ENCODE measurements around the gene TNNT1. TPM values are rescaled to one million over a fixed set of nuclear protein-coding genes. Genes with fewer than 3 reads are reported as not detected.

The TNNT1 gene
- total RNA-seq, 2 donors from 2014 or later: 0.69 to 2.1 TPM

GRCh38 chr19:55141696-55142095, 7.3 kb downstream of the TNNT1 start:
- Histone ChIP-seq H3K27ac (no peak overlapping the region), H3K4me3 (no peak overlapping the region), H3K9ac (ENCODE audit: low read depth in 2 of 2, low read length in 2 of 2) (no peak overlapping the region), H3K27me3 (peaks cover 20% of the 10 kb centered on the region), H3K4me1 (no peaks in the 10 kb centered on the region), H3K9me3 (no peaks in the 10 kb centered on the region), H3K36me3 (no peaks in the 10 kb centered on the region)
- intact Hi-C loops (cut with DNase I): loop anchor here (2.0 to 5.0 kb wide), 2 partner anchors 276 to 363 kb away; no protein-coding TSS in a partner anchor
- no peak for DNase-seq
- no peak for TF ChIP-seq CTCF (IDR thresholded peaks at IDR 0.05)

DNA sequence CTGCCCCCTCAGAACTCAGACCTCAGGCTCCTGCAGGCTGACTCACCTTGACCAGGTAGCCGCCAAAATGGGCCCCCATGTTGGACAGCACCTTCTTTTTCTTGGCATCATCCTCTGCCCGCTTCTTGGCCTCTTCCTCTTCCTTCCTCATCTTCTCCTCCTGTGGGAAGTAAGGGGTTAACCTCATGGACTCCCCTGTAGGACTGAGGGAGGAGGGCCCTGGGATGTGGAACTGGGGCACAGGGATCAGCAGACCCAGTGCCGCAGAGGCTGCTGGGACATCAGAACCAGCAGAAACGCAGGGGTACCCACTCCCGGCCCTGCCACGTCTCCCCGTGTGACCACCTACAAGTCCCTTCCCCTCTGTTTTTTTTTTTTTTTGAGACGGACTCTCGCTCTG, 11.1 kb downstream of the TNNT1 start:
- no peak overlapping the region for H3K27ac ChIP-seq
- H3K4me1 ChIP-seq: no peaks in the 10 kb centered on the region
- no peak for TF ChIP-seq CTCF (IDR thresholded peaks at IDR 0.05)
- no peak for DNase-seq
- no peaks in the 10 kb centered on the region for H3K36me3 ChIP-seq
- H3K27me3 ChIP-seq: peaks cover 5% of the 10 kb centered on the region
- no peaks in the 10 kb centered on the region for H3K9me3 ChIP-seq
- H3K9ac ChIP-seq (ENCODE audit: low read depth in 2 of 2, low read length in 2 of 2): no peak overlapping the region
- H3K4me3 ChIP-seq: no peak overlapping the region
- intact Hi-C loops (cut with DNase I): no loop called here

GRCh38 chr19:55136399-55137102, 12.5 kb downstream of the TNNT1 start:
- peaks cover 5% of the 10 kb centered on the region for H3K27me3 ChIP-seq
- no peak overlapping the region for H3K27ac ChIP-seq
- no peak for DNase-seq
- H3K36me3 ChIP-seq: no peaks in the 10 kb centered on the region
- no peak overlapping the region for H3K9ac ChIP-seq (ENCODE audit: low read depth in 2 of 2, low read length in 2 of 2)
- no peak overlapping the region for H3K4me3 ChIP-seq
- no peaks in the 10 kb centered on the region for H3K9me3 ChIP-seq
- TF ChIP-seq CTCF (IDR thresholded peaks at IDR 0.05): no peak
- no peaks in the 10 kb centered on the region for H3K4me1 ChIP-seq
- intact Hi-C loops (cut with DNase I): no loop called here

DNA sequence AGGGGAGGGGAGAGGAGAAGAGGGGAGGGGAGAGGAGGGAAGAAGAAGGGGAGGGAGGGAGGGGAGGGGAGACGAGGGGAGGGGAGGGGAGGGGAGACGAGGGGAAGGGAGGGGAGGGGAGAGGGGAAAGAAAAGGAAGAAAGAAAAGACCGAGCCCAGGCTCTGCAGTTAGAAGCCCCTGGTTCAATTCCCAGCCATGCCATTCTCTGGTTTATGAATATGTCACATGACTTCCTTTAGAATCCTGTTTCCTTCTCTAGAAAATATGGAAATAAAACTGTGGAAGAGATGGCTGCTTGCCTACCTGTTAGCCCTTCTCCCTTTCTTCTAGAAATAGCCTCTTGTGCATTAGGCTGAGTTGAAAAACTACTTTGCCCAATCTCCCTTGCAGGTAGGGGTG, 14.3 kb downstream of the TNNT1 start:
- H3K4me3 ChIP-seq: no peak overlapping the region
- H3K4me1 ChIP-seq: no peaks in the 10 kb centered on the region
- intact Hi-C loops (cut with DNase I): no loop called here
- no peaks in the 10 kb centered on the region for H3K36me3 ChIP-seq
- no peak for DNase-seq
- H3K27me3 ChIP-seq: peaks cover 5% of the 10 kb centered on the region
- H3K27ac ChIP-seq: no peak overlapping the region
- TF ChIP-seq CTCF (IDR thresholded peaks at IDR 0.05): no peak
- H3K9ac ChIP-seq (ENCODE audit: low read depth in 2 of 2, low read length in 2 of 2): no peak overlapping the region
- H3K9me3 ChIP-seq: no peaks in the 10 kb centered on the region

DNA sequence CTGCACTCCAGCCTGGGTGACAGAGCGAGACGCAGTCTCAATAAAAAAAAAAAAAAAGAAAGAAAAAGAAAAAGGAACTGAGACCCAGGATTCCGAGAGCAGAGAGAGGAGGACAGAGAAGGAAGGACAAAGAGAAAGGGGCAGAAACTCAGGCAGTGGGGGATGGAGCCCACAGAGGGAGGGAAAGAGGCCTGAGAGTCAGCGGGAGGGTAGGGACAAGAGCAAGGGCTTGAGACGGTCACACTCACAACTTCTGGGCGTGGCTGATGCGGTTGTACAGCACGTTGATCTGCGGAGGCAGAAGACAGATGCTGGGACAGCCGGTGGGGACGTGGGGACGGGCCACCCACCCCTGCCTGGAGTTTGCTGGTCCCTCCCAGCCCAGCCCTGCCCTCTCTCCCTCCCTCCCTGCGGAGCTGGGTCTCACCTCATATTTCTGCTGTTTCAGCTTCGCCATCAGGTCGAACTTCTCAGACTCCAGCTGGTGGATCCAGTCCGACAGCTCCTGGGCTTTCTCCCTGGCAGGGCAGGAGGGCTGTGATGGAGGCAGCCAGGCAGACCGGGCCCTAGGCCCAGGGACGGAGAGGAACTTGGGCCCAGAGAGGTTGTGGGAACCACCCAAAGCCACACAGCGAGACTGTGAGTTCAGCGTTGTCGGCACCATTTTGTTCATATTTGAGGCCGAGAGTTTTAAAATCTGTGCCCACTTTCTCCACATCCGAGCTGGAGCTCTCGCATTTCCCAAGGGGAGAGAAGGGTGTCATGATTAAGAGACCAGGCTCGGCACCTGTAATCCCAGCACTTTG, 15.2 kb downstream of the TNNT1 start:
- Histone ChIP-seq H3K36me3 (no peaks in the 10 kb centered on the region), H3K9me3 (no peaks in the 10 kb centered on the region), H3K9ac (ENCODE audit: low read depth in 2 of 2, low read length in 2 of 2) (no peak overlapping the region), H3K27ac (no peak overlapping the region), H3K4me1 (no peaks in the 10 kb centered on the region), H3K4me3 (no peak overlapping the region), H3K27me3 (no peaks in the 10 kb centered on the region)
- TF ChIP-seq CTCF (IDR thresholded peaks at IDR 0.05): no peak
- DNase-seq: no peak
- intact Hi-C loops (cut with DNase I): no loop called here

Data from colonic mucosa (tissue), 4 donors.